Astrocyte (in vitro differentiated cells and primary cell): ENCODE results near the gene KIAA0753. TPM values are rescaled to one million over a fixed set of nuclear protein-coding genes. Genes with fewer than 3 reads are reported as not detected.
"Not testable (repeated sequence)": the region's sequence is repeated elsewhere in the genome, so short reads cannot be mapped to it uniquely, and the experiment has no call there.

ENCODE experiments used
- DNase-seq: peaks from one replicate; pipeline ENCODE4 v3.0.0-alpha.2; 2010; ENCODE audit warnings: low read depth
- FAIRE-seq: peaks from 2 replicates; lab custom pipeline; 2011; peaks lifted over from hg19 to GRCh38; lab: Jason Lieb, UNC
- H2AFZ ChIP-seq: 2 replicates; pipeline ENCODE4 v1.6.0; 2012; ENCODE audit warnings: low read depth, low read length, inconsistent platforms
- H3K27ac ChIP-seq: 2 replicates; pipeline ENCODE4 v1.5.1; 2011; ENCODE audit warnings: low read depth, low read length, inconsistent platforms
- H3K27me3 ChIP-seq: 2 replicates; pipeline ENCODE4 v1.6.0; 2011; ENCODE audit warnings: low read length, inconsistent platforms; ENCODE audit not compliant: insufficient read depth
- H3K36me3 ChIP-seq: 2 replicates; pipeline ENCODE4 v1.5.1; 2011; ENCODE audit warnings: low read length, inconsistent platforms; ENCODE audit not compliant: insufficient read depth
- H3K4me1 ChIP-seq: 2 replicates; pipeline ENCODE4 v1.5.1; 2011; ENCODE audit warnings: low read length, inconsistent platforms; ENCODE audit not compliant: insufficient read depth
- H3K4me2 ChIP-seq: 2 replicates; pipeline ENCODE4 v1.6.0; 2012; ENCODE audit warnings: low read length, inconsistent platforms
- H3K4me3 ChIP-seq: 2 replicates; pipeline ENCODE4 v1.5.1; 2011; ENCODE audit warnings: low read depth, mild to moderate bottlenecking, low read length, inconsistent platforms; ENCODE audit not compliant: insufficient read depth
- H3K79me2 ChIP-seq: 2 replicates; pipeline ENCODE4 v1.6.0; 2012; ENCODE audit warnings: mild to moderate bottlenecking, low read length, inconsistent platforms; ENCODE audit not compliant: insufficient read depth
- H3K9ac ChIP-seq: 2 replicates; pipeline ENCODE4 v1.6.0; 2012; ENCODE audit warnings: mild to moderate bottlenecking, low read length, inconsistent platforms
- H3K9me3 ChIP-seq: 2 replicates; pipeline ENCODE4 v1.5.1; 2012; ENCODE audit warnings: low read depth, mild to moderate bottlenecking, low read length, inconsistent platforms; ENCODE audit not compliant: insufficient read depth
- H4K20me1 ChIP-seq: 2 replicates; pipeline ENCODE4 v1.6.0; 2012; ENCODE audit warnings: low read length, inconsistent platforms; ENCODE audit not compliant: insufficient read depth
- H3K27ac Mint-ChIP-seq: one replicate; pipeline ENCODE4 v1.8.0; 2021; ENCODE audit warnings: mild to moderate bottlenecking, mixed read lengths; ENCODE audit not compliant: unreplicated experiment
- H3K27me3 Mint-ChIP-seq: one replicate; pipeline ENCODE4 v1.8.0; 2021; ENCODE audit warnings: low read depth, mixed read lengths; ENCODE audit not compliant: unreplicated experiment
- H3K36me3 Mint-ChIP-seq: one replicate; pipeline ENCODE4 v1.8.0; 2021; ENCODE audit warnings: low read depth, mixed read lengths; ENCODE audit not compliant: unreplicated experiment
- H3K4me1 Mint-ChIP-seq: one replicate; pipeline ENCODE4 v1.8.0; 2021; ENCODE audit warnings: low read depth, mixed read lengths; ENCODE audit not compliant: unreplicated experiment
- H3K4me3 Mint-ChIP-seq: one replicate; pipeline ENCODE4 v1.8.0; 2021; ENCODE audit warnings: mild to moderate bottlenecking, moderate library complexity, mixed read lengths; ENCODE audit not compliant: unreplicated experiment
- H3K9me3 Mint-ChIP-seq: one replicate; pipeline ENCODE4 v1.8.0; 2021; ENCODE audit warnings: mild to moderate bottlenecking, mixed read lengths; ENCODE audit not compliant: unreplicated experiment
- CTCF ChIP-seq: IDR thresholded peaks from 2 replicates; pipeline ENCODE4 v1.5.1; 2011; ENCODE audit warnings: low read depth, mild to moderate bottlenecking, inconsistent platforms, low read length, moderate library complexity; ENCODE audit not compliant: insufficient read depth
- EZH2 ChIP-seq: IDR thresholded peaks from 2 replicates; pipeline ENCODE4 v1.6.1; 2012; ENCODE audit warnings: mild to moderate bottlenecking, low read length, inconsistent platforms; ENCODE audit not compliant: insufficient read depth
- total RNA-seq: library from RNA; stranded (reverse); gene quantifications from 2 replicates; pipeline ENCODE4 v1.2.1, GENCODE V29; 2021

KIAA0753 gene
- total RNA-seq, 1 donor from 2014 or later = 25.4 TPM

- H2AFZ ChIP-seq = no peak overlapping the region
- no peak overlapping the region for H3K4me3 ChIP-seq
- H3K27ac Mint-ChIP-seq = no peak overlapping the region
- H3K79me2 ChIP-seq = no peaks in the 10 kb centered on the region
- no peaks in the 10 kb centered on the region for H3K36me3 Mint-ChIP-seq
- no peak overlapping the region for H3K9ac ChIP-seq
- no peaks in the 10 kb centered on the region for H3K4me1 Mint-ChIP-seq
- peaks cover 2% of the 10 kb centered on the region for H3K9me3 Mint-ChIP-seq
- TF ChIP-seq EZH2 (no peak), CTCF (no peak)
- no peak overlapping the region for H3K27ac ChIP-seq
- H3K36me3 ChIP-seq = no peaks in the 10 kb centered on the region
- DNase-seq (no peak), FAIRE-seq (no peak)
- no peak overlapping the region for H3K4me3 Mint-ChIP-seq
- no peaks in the 10 kb centered on the region for H3K9me3 ChIP-seq
- peaks cover 22% of the 10 kb centered on the region for H3K27me3 ChIP-seq
- no peak overlapping the region for H3K4me2 ChIP-seq
- no peaks in the 10 kb centered on the region for H4K20me1 ChIP-seq
- H3K27me3 Mint-ChIP-seq = peaks cover 35% of the 10 kb centered on the region
- no peaks in the 10 kb centered on the region for H3K4me1 ChIP-seq
Measured at GRCh38 chr17:6666557-6666956, 26.0 kb upstream of the KIAA0753 start.

DNA sequence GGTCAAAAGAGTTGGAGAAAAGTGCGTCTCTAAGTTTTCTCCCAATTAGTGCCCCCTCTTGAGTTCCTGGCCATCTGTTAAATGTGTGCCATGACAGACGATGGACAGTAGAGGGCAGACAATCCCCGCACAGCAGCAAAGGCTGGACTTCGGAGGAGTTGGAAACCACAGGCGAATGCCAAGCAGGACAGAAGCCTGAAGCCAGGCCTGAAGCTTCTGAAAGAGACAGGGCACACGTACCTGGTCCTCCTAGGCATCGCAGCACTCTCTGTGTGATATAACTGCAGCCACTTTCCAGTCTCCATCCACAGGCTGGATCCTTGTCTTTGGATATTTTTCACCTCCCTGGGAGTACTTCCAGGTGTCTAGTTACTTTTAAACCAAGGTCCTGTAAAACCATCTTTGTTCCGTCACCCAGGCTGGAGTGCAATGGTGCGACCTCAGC, 25.6 kb upstream of the KIAA0753 start:
- no peaks in the 10 kb centered on the region for H3K9me3 ChIP-seq
- no peak overlapping the region for H3K4me3 ChIP-seq
- peak; percentile 62 for FAIRE-seq
- Mint-ChIP-seq H3K9me3 (peaks cover 2% of the 10 kb centered on the region), H3K4me3 (no peak overlapping the region), H3K36me3 (no peaks in the 10 kb centered on the region), H3K27me3 (peaks cover 39% of the 10 kb centered on the region), H3K4me1 (no peaks in the 10 kb centered on the region), H3K27ac (no peak overlapping the region)
- peaks cover 26% of the 10 kb centered on the region for H3K27me3 ChIP-seq
- H2AFZ ChIP-seq = no peak overlapping the region
- no peaks in the 10 kb centered on the region for H3K79me2 ChIP-seq
- peak; percentile 60 for DNase-seq
- no peak overlapping the region for H3K27ac ChIP-seq
- TF ChIP-seq CTCF (peak; percentile 94), EZH2 (no peak)
- H3K36me3 ChIP-seq = no peaks in the 10 kb centered on the region
- H4K20me1 ChIP-seq = no peaks in the 10 kb centered on the region
- no peak overlapping the region for H3K4me2 ChIP-seq
- no peak overlapping the region for H3K9ac ChIP-seq
- no peaks in the 10 kb centered on the region for H3K4me1 ChIP-seq

- H3K4me3 Mint-ChIP-seq, H3K36me3 Mint-ChIP-seq, H3K9me3 Mint-ChIP-seq, H3K4me3 ChIP-seq, H3K79me2 ChIP-seq, H3K4me1 ChIP-seq, DNase-seq, H3K4me1 Mint-ChIP-seq, H3K4me2 ChIP-seq, H4K20me1 ChIP-seq, H3K9me3 ChIP-seq, H3K9ac ChIP-seq, H2AFZ ChIP-seq, FAIRE-seq, H3K27ac Mint-ChIP-seq, H3K36me3 ChIP-seq, H3K27ac ChIP-seq: not testable (repeated sequence)
- H3K27me3 Mint-ChIP-seq = peaks cover 41% of the 10 kb centered on the region
- peaks cover 21% of the 10 kb centered on the region for H3K27me3 ChIP-seq
Measured at GRCh38 chr17:6663200-6663599, 22.7 kb upstream of the KIAA0753 start.
